ENCODE measurements around the gene SLC11A2. TPM values are rescaled to one million over a fixed set of nuclear protein-coding genes. Genes with fewer than 3 reads are reported as not detected.

Gene SLC11A2
- total RNA-seq, 2 experiments from 2014 or later, result 36.0 to 37.4 TPM

DNA sequence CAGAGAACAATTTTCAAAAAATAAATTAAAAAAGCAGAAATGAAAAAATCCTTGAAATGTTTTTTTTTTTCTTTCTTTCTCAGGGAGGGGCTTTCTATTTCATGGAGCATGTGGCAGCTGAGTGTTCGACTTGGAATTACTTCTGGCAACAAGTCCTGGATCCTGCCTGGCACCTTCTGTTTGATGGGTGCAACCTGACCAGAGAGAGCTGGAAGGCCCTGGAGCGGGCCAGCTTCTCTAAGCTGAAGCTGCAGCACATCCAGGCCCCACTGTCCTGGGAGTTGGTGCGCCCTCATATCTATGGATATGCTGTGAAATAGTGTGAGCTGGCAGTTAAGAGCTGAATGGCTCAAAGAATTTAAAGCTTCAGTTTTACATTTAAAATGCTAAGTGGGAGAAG lies 96.4 kb downstream of the SLC11A2 start:
- POLR2A ChIA-PET, result no interaction called here
- no peaks in the 10 kb centered on the region for H3K27me3 Mint-ChIP-seq

More for the DNA sequence above, 96.4 kb downstream of the SLC11A2 start:
- H3K4me1 Mint-ChIP-seq, result peaks cover 13% of the 10 kb centered on the region
- H3K36me3 Mint-ChIP-seq (ENCODE audit: low read depth), result no peaks in the 10 kb centered on the region
- H3K27ac Mint-ChIP-seq, result no peak overlapping the region
- H3K4me3 Mint-ChIP-seq, result no peak overlapping the region
- no peak for DNase-seq
- CTCF ChIA-PET, result interaction anchor here (0.6 to 0.9 kb wide), 2 partner anchors 28 to 402 kb away, joined by 3 read pairs; no protein-coding TSS in a partner anchor
- H3K9me3 Mint-ChIP-seq, result no peaks in the 10 kb centered on the region

Other genes starting within 250 kb of the SLC11A2 start
- not detected for gene TMPRSS12, start 183.5 kb downstream of the SLC11A2 start, total RNA-seq
- not detected for gene HIGD1C, start 73.8 kb downstream of the SLC11A2 start, total RNA-seq
- 10 to 100 TPM; 66.3 to 68.6 TPM for gene LETMD1, start 21.9 kb upstream of the SLC11A2 start, total RNA-seq
- 10 to 100 TPM; 13.6 to 17.0 TPM for gene CSRNP2, start 57.2 kb upstream of the SLC11A2 start, total RNA-seq
- gene TFCP2, start 146.8 kb upstream of the SLC11A2 start, total RNA-seq, result 10 to 100 TPM; 39.2 to 40.9 TPM
- gene POU6F1, start 191.7 kb upstream of the SLC11A2 start, total RNA-seq, result 1 to 10 TPM; 4.7 to 6.3 TPM
- 100 to 1,000 TPM; 219 to 260 TPM for gene DAZAP2, start 212.4 kb upstream of the SLC11A2 start, total RNA-seq
- gene SMAGP, start 244.0 kb upstream of the SLC11A2 start, total RNA-seq, result 1 to 10 TPM; 1.6 to 1.7 TPM

Data from activated CD4-positive, alpha-beta T cell treated with anti-CD3 and anti-CD28 coated beads, Interleukin-2, amount 10 ng/mL, durations not matched to agents 7 days and 5 days (primary cell).